HG03354 (cell line): ENCODE data around the gene DOCK6.
"Not testable (repeated sequence)": the region's sequence is repeated elsewhere in the genome, so short reads cannot be mapped to it uniquely, and the experiment has no call there.

Experiments
- ATAC-seq: cut with Tn5 transposase; IDR thresholded peaks from one replicate; pipeline ENCODE4 v1.9.1; 2021; ENCODE audit warnings: mild to moderate bottlenecking; ENCODE audit not compliant: unreplicated experiment, poor library complexity, severe bottlenecking

The DOCK6 gene

DNA sequence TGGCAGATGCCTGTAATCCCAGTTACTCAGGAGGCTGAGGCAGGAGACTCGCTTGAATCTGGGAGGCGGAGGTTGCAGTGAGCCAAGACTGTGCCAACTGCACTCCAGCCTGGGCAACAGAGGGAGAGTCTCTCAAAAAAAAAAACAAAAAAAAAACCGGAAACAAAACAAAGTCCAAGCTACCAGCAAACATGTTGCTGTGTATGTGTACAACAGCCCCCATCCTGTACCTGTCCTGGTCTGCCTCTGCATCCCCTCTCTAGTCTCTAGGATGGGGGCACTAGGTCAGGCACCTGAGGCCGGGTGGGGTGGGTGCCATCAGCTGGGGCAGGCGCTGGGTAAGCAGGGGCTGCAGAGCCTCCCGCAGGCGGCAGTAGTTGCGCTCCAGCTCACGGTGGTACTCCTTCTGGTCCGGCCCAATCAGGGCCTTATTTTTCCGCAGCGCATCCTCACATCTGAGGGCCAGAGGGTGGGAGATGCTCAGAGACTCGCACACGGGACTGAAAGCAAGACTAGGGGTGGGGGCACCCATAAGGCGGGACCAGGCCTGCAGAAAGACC lies 62.2 kb downstream of the DOCK6 start:
- ATAC-seq: no peak

DNA sequence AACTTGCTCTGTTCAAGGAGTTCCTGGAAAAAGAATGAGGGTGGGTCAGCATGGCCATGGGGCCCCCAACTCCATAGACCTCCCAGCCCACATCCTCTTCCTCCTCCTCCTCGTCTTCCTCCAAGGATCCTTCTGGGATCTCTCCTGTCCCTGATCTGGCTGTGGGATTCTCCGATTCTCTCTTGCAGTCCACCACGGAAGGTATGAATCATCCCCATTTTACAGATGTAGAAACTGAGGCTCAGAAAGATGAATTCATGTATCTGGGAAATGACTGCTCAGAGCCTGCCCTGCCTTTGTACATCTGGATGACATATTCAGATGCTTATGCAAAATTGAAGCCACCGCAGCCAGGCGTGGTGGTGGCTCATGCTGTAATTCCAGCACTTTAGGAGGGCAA lies 62.8 kb downstream of the DOCK6 start:
- ATAC-seq: no peak

DNA sequence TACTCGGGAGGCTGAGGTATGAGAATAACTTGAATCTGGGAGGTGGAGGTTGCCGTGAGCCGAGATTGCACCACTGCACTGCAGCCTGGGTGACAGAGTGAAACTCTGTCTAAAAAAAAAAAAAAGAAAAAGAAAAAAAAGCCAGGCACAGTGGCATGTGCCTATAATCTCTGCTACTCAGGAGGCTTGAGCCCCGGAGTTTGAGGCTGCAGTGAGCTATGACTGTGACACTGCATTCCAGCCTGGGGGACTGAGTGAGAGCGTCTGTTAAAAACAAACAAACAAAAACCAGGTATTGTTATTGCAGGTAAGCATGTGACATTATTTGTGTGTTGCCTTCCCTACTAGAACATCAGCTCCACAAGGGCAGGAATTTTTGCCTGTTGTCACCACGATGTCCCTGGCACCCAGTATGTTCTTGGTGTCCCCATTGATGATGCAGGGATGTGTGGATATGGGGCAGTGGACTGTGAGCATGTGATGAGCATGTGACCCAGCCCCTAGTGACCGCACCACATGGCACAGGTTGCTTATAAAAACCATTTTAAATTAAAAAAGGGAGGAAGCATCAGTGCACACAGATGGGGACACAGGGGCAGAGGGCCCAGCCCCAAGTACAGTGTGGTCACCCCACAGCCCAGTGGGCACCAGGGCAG lies 63.4 kb downstream of the DOCK6 start:
- ATAC-seq: no peak

DNA sequence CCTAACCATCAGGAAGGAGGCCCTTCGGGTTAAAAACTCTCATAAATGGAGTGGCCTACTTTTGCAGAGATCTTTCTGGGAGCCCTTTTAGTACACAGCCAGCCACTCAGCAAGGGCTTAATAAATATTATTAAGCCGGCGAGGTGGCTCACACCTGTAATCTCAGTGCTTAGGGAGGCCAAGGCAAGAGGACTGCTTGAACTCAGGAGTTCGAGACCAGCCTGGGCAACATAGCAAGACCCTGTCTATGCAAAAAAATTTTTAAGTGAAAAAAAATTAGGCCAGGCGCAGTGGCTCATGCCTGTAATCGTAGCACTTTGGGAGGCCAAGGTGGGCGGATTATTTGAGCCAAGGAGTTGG lies 64.2 kb downstream of the DOCK6 start:
- no peak for ATAC-seq

- peak; percentile 79 for ATAC-seq
Observed at GRCh38 chr19:11197291-11198174, 64.8 kb downstream of the DOCK6 start, which contains the start of gene KANK2. TSS of gene KANK2 (minus strand) at chr19:11197545. CDS start at chr19:11194511, 3,034 bp downstream.

GRCh38 chr19:11196406-11197287 lies 65.7 kb downstream of the DOCK6 start:
- no peak for ATAC-seq

DNA sequence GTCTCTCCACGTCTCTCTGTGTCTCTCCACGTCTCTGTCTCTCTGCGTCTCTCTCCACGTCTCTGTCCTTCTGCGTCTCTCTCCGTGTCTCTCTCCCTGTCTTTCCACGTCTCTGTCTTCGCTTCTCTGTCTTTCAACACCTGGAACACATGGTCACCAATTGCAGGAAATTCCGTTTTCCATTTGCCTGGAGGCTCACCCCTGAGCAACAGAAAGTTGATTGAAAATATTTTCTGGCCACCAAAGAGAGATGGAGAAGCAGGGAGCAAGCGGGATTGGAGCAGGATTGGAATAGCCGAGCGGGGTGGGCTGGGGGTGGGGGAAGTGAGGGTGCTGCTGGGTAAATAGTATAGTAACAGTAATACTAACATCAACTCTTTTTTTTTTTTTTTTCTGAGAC lies 66.6 kb downstream of the DOCK6 start:
- no peak for ATAC-seq

DNA sequence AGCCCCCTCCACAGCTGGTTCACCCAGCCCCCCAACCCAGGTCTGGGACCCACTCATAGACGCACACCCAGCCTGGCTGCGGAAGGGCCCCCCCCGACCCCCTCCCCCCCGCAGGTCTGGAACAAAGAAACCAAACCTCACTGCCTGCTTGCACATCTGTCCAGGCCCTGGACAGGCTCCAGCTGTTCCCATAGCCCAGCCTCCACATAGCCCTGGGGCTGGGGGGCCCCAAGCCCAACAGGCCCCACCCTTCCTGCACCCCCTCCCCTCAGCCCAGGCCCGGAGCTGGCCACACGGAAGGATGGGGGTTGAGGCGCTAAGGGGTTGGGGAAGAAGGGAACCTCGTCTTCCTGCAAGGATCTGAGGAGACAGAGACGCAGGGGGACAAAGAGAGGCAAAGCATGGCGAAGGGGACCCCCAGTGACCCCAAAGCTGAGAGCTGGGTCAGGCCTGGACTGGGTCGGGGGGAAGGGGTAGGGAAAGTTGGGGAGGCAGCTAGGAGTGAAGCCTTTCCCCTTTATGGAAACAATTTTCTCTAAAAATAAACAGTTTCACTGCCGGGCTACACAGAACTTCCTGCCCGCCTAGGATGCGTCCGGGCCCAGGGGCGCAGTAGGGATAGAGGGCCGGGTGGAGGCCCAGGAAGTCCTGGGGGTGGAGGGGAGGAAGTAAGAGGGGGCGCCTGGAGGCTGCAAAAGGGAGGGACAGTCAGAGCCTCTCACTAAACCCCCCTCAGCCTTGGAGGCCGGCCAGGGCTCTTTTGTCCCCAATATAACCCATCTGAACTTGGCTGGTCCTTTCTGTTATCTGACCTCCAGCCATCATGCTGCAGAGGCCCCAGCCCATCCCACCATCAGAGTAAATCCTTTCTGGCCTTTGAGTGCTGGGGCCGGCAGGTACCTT lies 67.4 kb downstream of the DOCK6 start:
- no peak for ATAC-seq

GRCh38 chr19:11194173-11194572 lies 68.2 kb downstream of the DOCK6 start:
- no peak for ATAC-seq

- no peak for ATAC-seq
Observed at GRCh38 chr19:11192957-11193939, 69.1 kb downstream of the DOCK6 start.

DNA sequence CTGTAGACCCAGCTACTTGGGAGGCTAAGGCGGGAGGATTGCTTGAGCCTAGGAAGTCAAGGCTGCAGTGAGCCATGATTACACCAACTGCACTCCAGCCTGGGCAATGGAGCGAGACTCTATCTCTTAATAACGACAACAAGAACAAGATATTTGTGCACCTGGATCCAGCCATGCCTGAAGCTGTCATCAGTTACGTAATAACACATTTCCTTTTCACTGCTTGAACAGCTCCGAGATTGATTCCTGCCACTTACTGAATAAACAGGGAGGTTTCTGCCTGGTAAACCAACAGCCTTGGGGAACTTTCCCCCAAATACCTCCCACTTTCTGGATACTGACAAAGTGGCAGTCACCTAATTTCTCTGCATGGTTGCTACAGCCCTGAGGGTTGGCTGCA lies 70.4 kb downstream of the DOCK6 start:
- ATAC-seq: no peak

- no peak for ATAC-seq
Observed at GRCh38 chr19:11191273-11191755, 71.0 kb downstream of the DOCK6 start.

- ATAC-seq: no peak
Observed at GRCh38 chr19:11190501-11190900, 71.8 kb downstream of the DOCK6 start.

DNA sequence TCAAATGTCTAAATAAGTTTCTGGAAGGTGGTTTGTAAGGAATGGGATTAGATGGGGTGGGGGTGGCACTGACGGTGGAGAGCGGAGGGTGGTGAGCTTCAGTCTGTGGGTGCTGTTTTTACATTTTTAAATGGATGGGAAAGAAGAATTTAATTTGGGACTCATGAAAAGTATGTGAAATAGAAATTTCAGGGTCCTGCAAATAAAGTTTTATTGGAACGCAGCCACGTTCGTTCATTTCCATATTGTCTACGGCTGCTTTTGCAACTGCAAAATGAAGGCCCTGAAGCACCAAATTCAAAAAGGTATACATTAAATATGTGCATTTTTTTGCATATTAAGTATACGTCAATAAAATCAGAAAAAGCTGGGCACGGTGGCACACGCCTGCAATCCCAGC lies 74.9 kb downstream of the DOCK6 start:
- no peak for ATAC-seq

DNA sequence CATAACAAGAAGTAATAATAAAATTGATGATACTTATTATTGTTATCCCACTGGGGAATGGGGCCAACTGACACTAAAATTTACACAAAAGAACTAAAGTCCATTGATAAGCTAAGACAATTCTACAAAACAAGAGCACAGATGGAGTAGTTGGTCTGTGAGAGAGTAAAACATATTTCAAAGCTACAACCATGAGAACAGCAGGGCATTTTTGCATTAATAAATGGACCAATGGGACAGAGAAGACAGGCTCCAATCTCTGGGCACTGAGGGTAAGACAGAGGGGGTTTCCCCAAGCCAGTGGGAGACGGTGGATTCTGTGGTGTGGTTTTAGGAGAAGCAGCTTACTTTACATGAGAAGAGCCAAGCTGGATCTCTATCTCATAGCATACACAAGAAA lies 79.3 kb downstream of the DOCK6 start:
- ATAC-seq: no peak

DNA sequence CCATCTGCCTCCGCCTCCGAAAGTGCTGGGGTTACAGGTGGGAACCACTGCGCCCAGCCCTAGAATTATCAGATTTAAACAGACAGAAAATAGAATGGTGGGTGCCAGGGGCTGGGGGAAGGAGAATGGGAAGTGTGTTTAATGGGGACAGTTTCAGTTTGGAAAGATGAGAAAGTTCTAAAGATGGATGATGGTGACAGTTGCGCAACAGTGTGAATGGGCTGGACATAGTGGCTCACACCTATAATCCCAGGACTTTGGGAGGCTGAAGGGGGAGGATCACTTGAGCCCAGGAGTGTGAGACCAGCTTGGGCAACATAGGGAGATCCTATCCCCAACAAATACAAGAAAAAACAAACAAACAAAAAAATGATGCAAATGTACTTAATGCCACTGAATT lies 80.8 kb downstream of the DOCK6 start:
- no peak for ATAC-seq

DNA sequence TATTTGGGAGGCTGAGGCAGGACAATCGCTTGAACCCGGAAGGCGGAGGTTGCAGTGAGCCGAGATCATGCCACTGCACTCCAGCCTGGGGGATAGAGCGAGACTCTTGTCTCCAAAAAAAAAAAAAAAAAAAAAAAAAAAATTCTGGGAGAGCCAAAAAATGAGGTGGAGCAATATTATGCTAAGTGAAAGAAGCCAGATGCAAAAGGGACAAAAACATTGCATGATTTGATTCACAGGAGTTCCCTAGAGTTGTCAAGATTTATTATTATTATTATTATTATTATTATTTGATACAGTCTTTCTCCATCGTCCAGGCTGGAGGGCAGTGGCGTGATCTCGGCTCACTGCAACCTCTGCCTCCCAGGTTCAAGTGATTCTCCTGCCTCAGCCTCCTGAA lies 81.3 kb downstream of the DOCK6 start:
- ATAC-seq: not testable (repeated sequence)

GRCh38 chr19:11180346-11180745 lies 82.0 kb downstream of the DOCK6 start:
- ATAC-seq: no peak
